HCT116 (cell line): ENCODE results near the gene TRPM4. TPM values are rescaled to one million over a fixed set of nuclear protein-coding genes. Genes with fewer than 3 reads are reported as not detected.

Source experiments
- ATAC-seq: fragments of 200-7000 bp; cut with Tn5 transposase; 2 replicates; pipeline ENCODE4 v1.9.1; 2020; ENCODE audit warnings: mild to moderate bottlenecking, moderate library complexity
- BruUV-seq: library from RNA; stranded (reverse); fragments of 400-500 nt; replicated peaks from 2 replicates; lab custom pipeline; 2021; lab: Mats Ljungman, UMichigan
- CTCF ChIA-PET: fragments of 300-600 bp; sonication (Branson Sonifier 250); formaldehyde crosslinking; loops from one replicate; lab custom pipeline; 2021; ENCODE audit warnings: antibody characterized with exemption; lab: Charles Lee
- POLR2A ChIA-PET: fragments of 300-600, 350-600 bp; sonication (Branson Sonifier 250); formaldehyde crosslinking; loops from one replicate; lab custom pipeline; 2021; ENCODE audit warnings: antibody characterized with exemption; lab: Charles Lee
- RAD21 ChIA-PET, 2 experiments: fragments of 300-600 bp; sonication (Branson Sonifier 250); formaldehyde crosslinking; loops; one replicate each; lab custom pipeline; 2023; ENCODE audit warnings: low total read pairs in 2 of 2; ENCODE audit not compliant: uncharacterized antibody in 2 of 2, unreplicated experiment in 2 of 2, low non-redundant PET in 1 of 2; lab: Charles Lee
- DNase-seq: peaks from one replicate; pipeline ENCODE4 v3.0.0-alpha.2; 2010; ENCODE audit warnings: low read depth, low spot score
- H2AFZ ChIP-seq: fragments of 200-600 bp; shearing (Covaris generic), sonication (generic); 2 replicates; pipeline ENCODE4 v1.6.1; 2017; ENCODE audit warnings: low read depth, mixed run types, mixed read lengths, antibody characterized with exemption, low read length; ENCODE audit not compliant: poor library complexity, severe bottlenecking
- H3K27ac ChIP-seq: 2 replicates; pipeline ENCODE4 v1.5.1; 2012; ENCODE audit warnings: low read depth, low read length
- H3K27me3 ChIP-seq: fragments of 200-600 bp; sonication (generic); 2 replicates; pipeline ENCODE4 v1.6.1; 2016; ENCODE audit warnings: mixed run types, low read length, mixed read lengths; ENCODE audit not compliant: insufficient read depth
- H3K36me3 ChIP-seq, 2 experiments: fragments of 200-500 bp in 1 of 2; fragments of 200-600 bp in 1 of 2; sonication (Bioruptor generic) in 1 of 2; sonication (generic) in 1 of 2; 2 replicates each; pipeline versions ENCODE4 v1.5.1 to v1.6.1; 2014 to 2016; ENCODE audit warnings: low read length in 2 of 2, inconsistent platforms in 1 of 2, mixed read lengths in 1 of 2, mixed run types in 1 of 2; ENCODE audit not compliant: insufficient read depth in 2 of 2, control insufficient read depth in 1 of 2
- H3K4me1 ChIP-seq, 2 experiments: fragments of 200-600 bp in 1 of 2; sonication (generic) in 1 of 2; 2 replicates each; pipeline versions ENCODE4 v1.5.1 to v1.6.1; 2012 to 2017; ENCODE audit warnings: low read length in 2 of 2, inconsistent platforms in 1 of 2, mild to moderate bottlenecking in 1 of 2, mixed read lengths in 1 of 2, mixed run types in 1 of 2, moderate library complexity in 1 of 2; ENCODE audit not compliant: insufficient read depth in 2 of 2, control insufficient read depth in 1 of 2
- H3K4me2 ChIP-seq: fragments of 200-600 bp; sonication (generic); 2 replicates; pipeline ENCODE4 v1.6.1; 2017; ENCODE audit warnings: mixed run types, low read length, mixed read lengths
- H3K4me3 ChIP-seq, 2 experiments: fragments of 200-600 bp in 1 of 2; sonication (generic) in 1 of 2; replicated peaks in 1 of 2; 2 replicates each; pipeline ENCODE4 v1.5.1; 2011 to 2016; ENCODE audit warnings: low read length in 2 of 2, control low read depth in 1 of 2, low read depth in 1 of 2, mild to moderate bottlenecking in 1 of 2, mixed read lengths in 1 of 2, mixed run types in 1 of 2
- H3K79me2 ChIP-seq: fragments of 200-600 bp; sonication (generic); 2 replicates; pipeline ENCODE4 v1.6.1; 2017; ENCODE audit warnings: mild to moderate bottlenecking, mixed run types, low read length, moderate library complexity, mixed read lengths; ENCODE audit not compliant: insufficient read depth
- H3K9ac ChIP-seq: fragments of 200-600 bp; sonication (generic); 2 replicates; pipeline ENCODE4 v1.6.1; 2016; ENCODE audit warnings: low read length, mixed read lengths
- H3K9me2 ChIP-seq: fragments of 200-600 bp; sonication (generic), shearing (Covaris generic); 2 replicates; pipeline ENCODE4 v1.6.1; 2017; ENCODE audit warnings: mixed run types, mild to moderate bottlenecking, moderate library complexity; ENCODE audit not compliant: insufficient read depth
- H3K9me3 ChIP-seq, 2 experiments: fragments of 200-500 bp in 1 of 2; fragments of 200-600 bp in 1 of 2; sonication (Bioruptor generic) in 1 of 2; sonication (generic) in 1 of 2; 2 replicates each; pipeline ENCODE4 v1.6.1; 2014 to 2017; ENCODE audit warnings: low read length in 2 of 2, mixed read lengths in 2 of 2, inconsistent platforms in 1 of 2, low read depth in 1 of 2, mild to moderate bottlenecking in 1 of 2, mixed run types in 1 of 2, moderate library complexity in 1 of 2; ENCODE audit not compliant: control insufficient read depth in 1 of 2, insufficient read depth in 1 of 2
- H4K20me1 ChIP-seq: fragments of 200-600 bp; sonication (generic), shearing (Covaris generic); 2 replicates; pipeline ENCODE4 v1.6.1; 2017; ENCODE audit warnings: mixed run types, mild to moderate bottlenecking, moderate library complexity; ENCODE audit not compliant: insufficient read depth
- ATF3 ChIP-seq: IDR thresholded peaks from 2 replicates; pipeline ENCODE4 v1.6.1; 2012
- CEBPB ChIP-seq: IDR thresholded peaks from 2 replicates; pipeline ENCODE4 v1.6.1; 2012; ENCODE audit warnings: low read depth
- CTCF ChIP-seq, 3 experiments: fragments of 200-600 bp in 1 of 3; sonication (generic) in 1 of 3; IDR thresholded peaks in 2 of 3; conservative IDR thresholded peaks in 1 of 3; 2 replicates each; pipeline ENCODE4 v1.5.1; 2012 to 2017; ENCODE audit warnings: low read depth in 2 of 3, low read length in 2 of 3, antibody characterized with exemption in 1 of 3, borderline replicate concordance in 1 of 3, control low read depth in 1 of 3, mild to moderate bottlenecking in 1 of 3, mixed read lengths in 1 of 3, mixed run types in 1 of 3, moderate library complexity in 1 of 3; ENCODE audit not compliant: insufficient read depth in 1 of 3
- EGR1 ChIP-seq: IDR thresholded peaks from 2 replicates; pipeline ENCODE4 v1.6.1; 2012; ENCODE audit warnings: low read depth
- ELF1 ChIP-seq: IDR thresholded peaks from 2 replicates; pipeline ENCODE4 v1.6.1; 2012; ENCODE audit warnings: low read depth, borderline replicate concordance
- EZH2 ChIP-seq: fragments of 200-600 bp; sonication (generic); IDR thresholded peaks from 2 replicates; pipeline ENCODE4 v1.6.1; 2017; ENCODE audit warnings: antibody characterized with exemption, mixed run types
- JUND ChIP-seq: IDR thresholded peaks from 2 replicates; pipeline ENCODE4 v1.6.1; 2012
- MAX ChIP-seq: IDR thresholded peaks from 2 replicates; pipeline ENCODE4 v1.6.1; 2012
- POLR2A ChIP-seq: IDR thresholded peaks from 2 replicates; pipeline ENCODE4 v1.7.0; 2011; ENCODE audit warnings: borderline replicate concordance; ENCODE audit not compliant: insufficient read depth, insufficient read length; ENCODE audit errors: extremely low read depth
- POLR2AphosphoS5 ChIP-seq: IDR thresholded peaks from 2 replicates; pipeline ENCODE4 v1.6.1; 2011; ENCODE audit warnings: mild to moderate bottlenecking, low read depth, low read length, moderate library complexity
- SIN3A ChIP-seq: IDR thresholded peaks from 2 replicates; pipeline ENCODE4 v1.6.1; 2012; ENCODE audit warnings: low read depth
- SRF ChIP-seq: IDR thresholded peaks from 2 replicates; pipeline ENCODE4 v1.6.1; 2012; ENCODE audit warnings: low read depth
- YY1 ChIP-seq: IDR thresholded peaks from 2 replicates; pipeline ENCODE4 v1.6.1; 2011; ENCODE audit warnings: low read length, low read depth, moderate library complexity, mild to moderate bottlenecking; ENCODE audit not compliant: insufficient replicate concordance; ENCODE audit errors: extremely low read depth
- ZBTB33 ChIP-seq: IDR thresholded peaks from 2 replicates; pipeline ENCODE4 v1.6.1; 2011; ENCODE audit warnings: mild to moderate bottlenecking, low read length, moderate library complexity; ENCODE audit not compliant: insufficient replicate concordance; ENCODE audit errors: extremely low read depth
- ZFX ChIP-seq: fragments of 450-650 bp; IDR thresholded peaks from 2 replicates; pipeline ENCODE4 v1.6.1; 2017
- intact Hi-C: fragments of 100-400 bp; cut with micrococcal nuclease; formaldehyde crosslinking; loops from 2 replicates; pipeline ENCODE4 v1.10.0; 2022
- total RNA-seq: library from RNA; stranded (reverse); gene quantifications from one replicate; pipeline ENCODE4 v1.2.1, GENCODE V29; 2021; ENCODE audit not compliant: unreplicated experiment

The TRPM4 gene
- total RNA-seq, 1 experiment from 2014 or later, result 44.2 TPM

GRCh38 chr19:49109051-49109450, 48.5 kb upstream of the TRPM4 start:
- POLR2A ChIA-PET, result no interaction called here
- RAD21 ChIA-PET, result no interaction called here
- Histone ChIP-seq H3K27me3 (no peaks in the 10 kb centered on the region), H3K4me2 (no peak overlapping the region), H2AFZ (no peak overlapping the region)
- CTCF ChIA-PET, result interaction anchor here (1.1 kb wide), 1 partner anchor 11 kb away, joined by 7 read pairs; no protein-coding TSS in a partner anchor
- no peak for DNase-seq
- TF ChIP-seq POLR2A (no peak), POLR2AphosphoS5 (0 out of 2 replicates have a peak, but pooled peaks have one; percentile 16)
- TF ChIP-seq, all 23 proteins: peak for 1
- H3K9me3 ChIP-seq, result no peaks in the 10 kb centered on the region
- intact Hi-C loops, result no loop called here
- H3K4me3 ChIP-seq, result no peak overlapping the region
- H3K9ac ChIP-seq, result no peak overlapping the region
- no peaks in the 10 kb centered on the region for H4K20me1 ChIP-seq
- peaks cover 5 to 17% of the 10 kb centered on the region in 2 experiments; a peak in 3 of 4 replicates for H3K4me1 ChIP-seq
- H3K27ac ChIP-seq, result no peak overlapping the region
- H3K9me2 ChIP-seq, result no peaks in the 10 kb centered on the region
- ATAC-seq, result no peak
- peaks cover 31 to 42% of the 10 kb centered on the region in 2 experiments for H3K36me3 ChIP-seq
- BruUV-seq, result no TSS peak
- H3K79me2 ChIP-seq, result peaks cover 16% of the 10 kb centered on the region; the same call in 1 of the 2 replicates

- H2AFZ ChIP-seq, result no peak overlapping the region
- no peak overlapping the region for H3K4me3 ChIP-seq
- no peak overlapping the region for H3K27ac ChIP-seq
- H3K36me3 ChIP-seq, result peaks cover 31 to 35% of the 10 kb centered on the region in 2 experiments
- CTCF ChIA-PET, result interaction anchor here (1.1 kb wide), 1 partner anchor 12 kb away, joined by 7 read pairs; no protein-coding TSS in a partner anchor
- POLR2A ChIA-PET, result no interaction called here
- peaks cover 5 to 18% of the 10 kb centered on the region in 2 experiments; a peak in 3 of 4 replicates for H3K4me1 ChIP-seq
- intact Hi-C loops, result no loop called here
- no TSS peak for BruUV-seq
- no peaks in the 10 kb centered on the region for H3K27me3 ChIP-seq
- no peak overlapping the region for H3K4me2 ChIP-seq
- H3K9ac ChIP-seq, result no peak overlapping the region
- H3K9me2 ChIP-seq, result no peaks in the 10 kb centered on the region
- H3K9me3 ChIP-seq, result no peaks in the 10 kb centered on the region
- H3K79me2 ChIP-seq, result peaks cover 10% of the 10 kb centered on the region; the same call in 1 of the 2 replicates
- H4K20me1 ChIP-seq, result no peaks in the 10 kb centered on the region
- DNase-seq (no peak), ATAC-seq (no peak)
- RAD21 ChIA-PET, result no interaction called here
- TF ChIP-seq CTCF (IDR thresholded peaks at IDR 0.05 in 2 of 3, conservative IDR thresholded peaks at IDR 0.05 in 1 of 3; ENCODE audit: borderline replicate concordance in 1 of 3, insufficient read depth in 1 of 3, low read depth in 2 of 3, low read length in 2 of 3) (no peak), JUND (no peak), MAX (no peak), YY1 (no peak), ZBTB33 (no peak), EGR1 (no peak), ATF3 (no peak), EZH2 (no peak), POLR2A (no peak), SIN3A (no peak), POLR2AphosphoS5 (no peak), SRF (no peak), ELF1 (no peak), CEBPB (no peak), ZFX (no peak)
Measured at GRCh38 chr19:49109569-49110233, 47.9 kb upstream of the TRPM4 start.
